A549 (cell line): ENCODE results near the gene ZNF469. TPM values are rescaled to one million over a fixed set of nuclear protein-coding genes. Genes with fewer than 3 reads are reported as not detected.

Source experiments
- ATAC-seq, 2 experiments: fragments of 200-7000 bp in 1 of 2; fragments of >200 bp in 1 of 2; cut with Nextera tagmentation in 1 of 2; cut with Tn5 transposase in 1 of 2; 3 replicates each; pipeline versions ENCODE4 v1.8.0 to v1.9.1; 2018 to 2020; ENCODE audit warnings: mild to moderate bottlenecking in 1 of 2, moderate library complexity in 1 of 2
- CTCF ChIA-PET: fragments of 300-600 bp; sonication (Branson Sonifier 250); formaldehyde crosslinking; extraction: SDS; loops from one replicate; lab custom pipeline; 2021; ENCODE audit warnings: antibody characterized with exemption, inconsistent platforms; lab: Yijun Ruan, JAX
- POLR2A ChIA-PET: fragments of 350-600 bp; formaldehyde crosslinking; extraction: SDS; loops from one replicate; lab custom pipeline; 2021; ENCODE audit warnings: antibody characterized with exemption, inconsistent platforms; lab: Yijun Ruan, JAX
- DNase-seq, 2 experiments: peaks; one replicate each; pipeline versions ENCODE4 v3.0.0 to v3.0.0-alpha.2; 2011 to 2016; ENCODE audit warnings: low read depth in 1 of 2, low spot score in 1 of 2
- FAIRE-seq: peaks from 2 replicates; lab custom pipeline; 2011; peaks lifted over from hg19 to GRCh38; lab: Jason Lieb, UNC
- H3K27ac ChIP-seq, 2 experiments: fragments of >200 bp; sonication (Bioruptor Twin); formaldehyde crosslinking; 3 replicates each; pipeline ENCODE4 v1.5.1; 2016 to 2017
- H3K4me1 ChIP-seq: fragments of >200 bp; sonication (Bioruptor Twin); formaldehyde crosslinking; 3 replicates; pipeline ENCODE4 v1.6.1; 2016
- H3K4me2 ChIP-seq: fragments of >200 bp; sonication (Bioruptor Twin); formaldehyde crosslinking; 3 replicates; pipeline ENCODE4 v1.6.1; 2016
- H3K4me3 ChIP-seq: fragments of >200 bp; sonication (Bioruptor Twin); formaldehyde crosslinking; 3 replicates; pipeline ENCODE4 v1.5.1; 2016
- H3K9me3 ChIP-seq: fragments of >200 bp; sonication (Bioruptor Twin); formaldehyde crosslinking; 3 replicates; pipeline ENCODE4 v1.6.1; 2016
- ATOH8 ChIP-seq: fragments of 250-450 bp; sonication (Bioruptor Pico); IDR thresholded peaks from 2 replicates; pipeline ENCODE4 v1.5.0; 2020; ENCODE audit warnings: low read depth, mild to moderate bottlenecking, moderate library complexity
- BCL3 ChIP-seq: fragments of >200 bp; sonication (Bioruptor Twin); formaldehyde crosslinking; IDR thresholded peaks from 3 replicates; pipeline ENCODE4 v1.6.1; 2016
- CTCF ChIP-seq: fragments of >200 bp; sonication (Bioruptor Twin); formaldehyde crosslinking; IDR thresholded peaks from 3 replicates; pipeline ENCODE4 v1.5.1; 2016
- ELK1 ChIP-seq: fragments of 150-350 bp; IDR thresholded peaks from 2 replicates; pipeline ENCODE4 v1.6.1; 2014; ENCODE audit warnings: low read depth, mild to moderate bottlenecking, low read length
- HMGXB4 ChIP-seq: fragments of 250-450 bp; sonication (Bioruptor Pico); IDR thresholded peaks from 2 replicates; pipeline ENCODE4 v1.5.0; 2021; ENCODE audit warnings: mild to moderate bottlenecking, moderate library complexity, borderline replicate concordance
- KDM5A ChIP-seq: fragments of 200-600 bp; sonication (generic); IDR thresholded peaks from 2 replicates; pipeline ENCODE4 v1.6.1; 2016; ENCODE audit warnings: antibody characterized with exemption, mild to moderate bottlenecking
- NFE2L2 ChIP-seq: fragments of 150-350 bp; conservative IDR thresholded peaks from 2 replicates; pipeline ENCODE4 v1.6.1; 2014; ENCODE audit warnings: low read length
- PHF8 ChIP-seq: fragments of 200-600 bp; sonication (generic); IDR thresholded peaks from 2 replicates; pipeline ENCODE4 v1.6.1; 2016; ENCODE audit warnings: low read depth, mild to moderate bottlenecking, antibody characterized with exemption, moderate library complexity, borderline replicate concordance
- RCOR1 ChIP-seq: fragments of 150-350 bp; IDR thresholded peaks from 2 replicates; pipeline ENCODE4 v1.6.1; 2014; ENCODE audit warnings: antibody characterized with exemption, low read length, low read depth
- RFX5 ChIP-seq: fragments of 450-650 bp; IDR thresholded peaks from 2 replicates; pipeline ENCODE4 v1.7.1; 2014; ENCODE audit warnings: antibody characterized with exemption, mild to moderate bottlenecking, moderate library complexity
- RNF2 ChIP-seq: fragments of 200-600 bp; sonication (generic); IDR thresholded peaks from 2 replicates; pipeline ENCODE4 v1.6.1; 2016; ENCODE audit warnings: low read depth, mild to moderate bottlenecking, antibody characterized with exemption, moderate library complexity, borderline replicate concordance
- SMC3 ChIP-seq: fragments of >200 bp; sonication (Bioruptor Twin); formaldehyde crosslinking; IDR thresholded peaks from 3 replicates; pipeline ENCODE4 v1.6.1; 2018; ENCODE audit warnings: inconsistent platforms
- WGBS: methylation state at CpG from one replicate; pipeline ENCODE4 v1.1.6; 2017; ENCODE audit errors: missing lambda C conversion rate; 5-methylcytosine and 5-hydroxymethylcytosine counted together
- polyA plus RNA-seq, 4 experiments: library from polyadenylated mRNA; depleted of rRNA in 3 of 4; stranded (reverse); fragments of >200 nt; fragmentation: RNase III in 1 of 4; extraction: RNeasy Plus Mini Kit Qiagen cat#74134 plus additional on column Dnase treatment in 1 of 4; gene quantifications; 2 replicates in 3 of 4; 3 replicates in 1 of 4; pipeline ENCODE4 v1.2.3, GENCODE V29; 2011 to 2017

The ZNF469 gene
- polyA plus RNA-seq, 2 of the 4 experiments (the other 2 are of a cell fraction) = 0.47 to 4.4 TPM

- H3K27ac ChIP-seq = no peak overlapping the region
- no peak overlapping the region for H3K4me3 ChIP-seq
- ATAC-seq (no peak), DNase-seq (no peak), FAIRE-seq (no peak)
- no peak overlapping the region for H3K4me2 ChIP-seq
- TF ChIP-seq RFX5 (no peak), KDM5A (no peak), PHF8 (no peak), SMC3 (no peak)
- H3K9me3 ChIP-seq = no peaks in the 10 kb centered on the region
- H3K4me1 ChIP-seq = no peaks in the 10 kb centered on the region
- CTCF ChIA-PET = interaction anchor here (0.9 kb wide), 1 partner anchor 22 kb away, joined by 3 read pairs; no protein-coding TSS in a partner anchor
- POLR2A ChIA-PET = no interaction called here
- 91% methylated on average over 4 of the region's 5 CpGs for WGBS
Observed at GRCh38 chr16:88415381-88415705, 32.6 kb downstream of the ZNF469 start.

GRCh38 chr16:88415713-88416323, 33.1 kb downstream of the ZNF469 start:
- no peak for ATAC-seq
- H3K4me2 ChIP-seq = no peak overlapping the region
- H3K4me3 ChIP-seq = no peak overlapping the region
- no peaks in the 10 kb centered on the region for H3K4me1 ChIP-seq
- TF ChIP-seq NFE2L2 = no peak
- no peak for TF ChIP-seq PHF8
- no peak for TF ChIP-seq RNF2
- TF ChIP-seq, all 56 proteins: peak for 0
- POLR2A ChIA-PET = no interaction called here
- H3K9me3 ChIP-seq = no peaks in the 10 kb centered on the region
- no peak overlapping the region for H3K27ac ChIP-seq
- WGBS = 90% methylated on average over 29 of the region's 29 CpGs
- FAIRE-seq (no peak), DNase-seq (no peak)
- CTCF ChIA-PET = interaction anchor here (0.9 kb wide), 1 partner anchor 22 kb away, joined by 3 read pairs; no protein-coding TSS in a partner anchor

GRCh38 chr16:88416686-88417085, 33.9 kb downstream of the ZNF469 start:
- TF ChIP-seq CTCF (no peak), HMGXB4 (CRISPR knock-in tag) (no peak), ATOH8 (CRISPR knock-in tag) (no peak), PHF8 (no peak), ELK1 (no peak), NFE2L2 (no peak), RCOR1 (no peak), SMC3 (no peak), BCL3 (no peak)
- TF ChIP-seq, all 56 proteins: peak for 0
- Histone ChIP-seq H3K27ac (no peak overlapping the region), H3K9me3 (no peaks in the 10 kb centered on the region), H3K4me2 (no peak overlapping the region), H3K4me3 (no peak overlapping the region), H3K4me1 (no peaks in the 10 kb centered on the region)
- 93% methylated on average over 12 of the region's 17 CpGs for WGBS
- ChIA-PET CTCF (no interaction called here), POLR2A (no interaction called here)
- DNase-seq (no peak), FAIRE-seq (no peak), ATAC-seq (no peak)
